Measurements from ENCODE around the gene PDS5B. TPM values are rescaled to one million over a fixed set of nuclear protein-coding genes. Genes with fewer than 3 reads are reported as not detected.

Gene PDS5B
- total and polyA plus RNA-seq, 2 experiments from 2014 or later, result 43.9 to 46.5 TPM

DNA sequence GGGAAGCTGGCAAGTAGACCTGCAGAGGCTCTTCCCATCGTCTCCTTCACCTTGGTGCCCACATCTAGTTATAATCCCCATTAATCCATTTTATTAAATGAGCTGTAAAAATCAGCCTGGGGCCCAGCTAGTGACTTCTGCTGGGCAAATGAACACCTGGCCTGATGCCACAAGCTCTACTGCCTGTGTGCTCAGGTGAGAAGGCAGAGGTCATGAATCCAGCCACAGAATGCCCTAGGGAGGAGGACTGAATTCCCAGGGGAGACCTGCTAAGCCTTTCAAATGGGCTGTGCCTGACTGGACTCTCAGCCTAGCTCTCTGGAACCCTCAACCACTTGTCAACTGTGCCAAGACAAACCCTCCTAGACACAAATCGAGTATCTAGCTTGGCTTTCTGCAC is 74.0 kb downstream of the PDS5B start:
- H3K36me3 Mint-ChIP-seq (ENCODE audit: low read depth), result peaks cover 25% of the 10 kb centered on the region
- Histone ChIP-seq H3K36me3 (ENCODE audit: insufficient read depth) (no peaks in the 10 kb centered on the region), H2AFZ (no peak overlapping the region), H3K27ac (ENCODE audit: low read depth) (no peak overlapping the region), H3F3A (replicated peaks; ENCODE audit: low read depth) (no peaks in the 10 kb centered on the region), H3K9me2 (ENCODE audit: insufficient read depth) (no peaks in the 10 kb centered on the region), H3K27me3 (ENCODE audit: insufficient read depth) (no peaks in the 10 kb centered on the region), H4K20me1 (replicated peaks; ENCODE audit: insufficient read depth) (no peaks in the 10 kb centered on the region), H3K79me2 (replicated peaks; ENCODE audit: insufficient read depth) (peaks cover 27% of the 10 kb centered on the region), H3K4me3 (no peak overlapping the region), H3K4me2 (no peak overlapping the region), H3K4me1 (ENCODE audit: insufficient read depth) (no peaks in the 10 kb centered on the region)
- DNase-seq (ENCODE audit: low spot score) (no peak), ATAC-seq (no peak)
- H3K4me1 Mint-ChIP-seq, result no peaks in the 10 kb centered on the region
- no peaks in the 10 kb centered on the region for H3K27me3 Mint-ChIP-seq (ENCODE audit: insufficient read depth, low read depth, poor library complexity)
- no peak overlapping the region for H3K4me3 Mint-ChIP-seq
- peaks cover 20% of the 10 kb centered on the region; the same call in 2 of the 3 replicates for H3K9me3 Mint-ChIP-seq
- H3K27ac Mint-ChIP-seq, result no peak overlapping the region
- TF ChIP-seq JUNB (IDR thresholded peaks at IDR 0.05; ENCODE audit: unreplicated experiment), result no peak
- TF ChIP-seq NANOG (IDR thresholded peaks at IDR 0.05; ENCODE audit: borderline replicate concordance), result no peak
- no peak for TF ChIP-seq POLR2AphosphoS5 (IDR thresholded peaks at IDR 0.05; ENCODE audit: low read depth)
- no peak for TF ChIP-seq ZNF114 (CRISPR knock-in tag; IDR thresholded peaks at IDR 0.05)
- TF ChIP-seq CREB1 (CRISPR knock-in tag; IDR thresholded peaks at IDR 0.05; ENCODE audit: low read depth), result no peak
- TF ChIP-seq ZNF331 (CRISPR knock-in tag; IDR thresholded peaks at IDR 0.05; ENCODE audit: low read depth), result no peak
- TF ChIP-seq, protein P1, sequence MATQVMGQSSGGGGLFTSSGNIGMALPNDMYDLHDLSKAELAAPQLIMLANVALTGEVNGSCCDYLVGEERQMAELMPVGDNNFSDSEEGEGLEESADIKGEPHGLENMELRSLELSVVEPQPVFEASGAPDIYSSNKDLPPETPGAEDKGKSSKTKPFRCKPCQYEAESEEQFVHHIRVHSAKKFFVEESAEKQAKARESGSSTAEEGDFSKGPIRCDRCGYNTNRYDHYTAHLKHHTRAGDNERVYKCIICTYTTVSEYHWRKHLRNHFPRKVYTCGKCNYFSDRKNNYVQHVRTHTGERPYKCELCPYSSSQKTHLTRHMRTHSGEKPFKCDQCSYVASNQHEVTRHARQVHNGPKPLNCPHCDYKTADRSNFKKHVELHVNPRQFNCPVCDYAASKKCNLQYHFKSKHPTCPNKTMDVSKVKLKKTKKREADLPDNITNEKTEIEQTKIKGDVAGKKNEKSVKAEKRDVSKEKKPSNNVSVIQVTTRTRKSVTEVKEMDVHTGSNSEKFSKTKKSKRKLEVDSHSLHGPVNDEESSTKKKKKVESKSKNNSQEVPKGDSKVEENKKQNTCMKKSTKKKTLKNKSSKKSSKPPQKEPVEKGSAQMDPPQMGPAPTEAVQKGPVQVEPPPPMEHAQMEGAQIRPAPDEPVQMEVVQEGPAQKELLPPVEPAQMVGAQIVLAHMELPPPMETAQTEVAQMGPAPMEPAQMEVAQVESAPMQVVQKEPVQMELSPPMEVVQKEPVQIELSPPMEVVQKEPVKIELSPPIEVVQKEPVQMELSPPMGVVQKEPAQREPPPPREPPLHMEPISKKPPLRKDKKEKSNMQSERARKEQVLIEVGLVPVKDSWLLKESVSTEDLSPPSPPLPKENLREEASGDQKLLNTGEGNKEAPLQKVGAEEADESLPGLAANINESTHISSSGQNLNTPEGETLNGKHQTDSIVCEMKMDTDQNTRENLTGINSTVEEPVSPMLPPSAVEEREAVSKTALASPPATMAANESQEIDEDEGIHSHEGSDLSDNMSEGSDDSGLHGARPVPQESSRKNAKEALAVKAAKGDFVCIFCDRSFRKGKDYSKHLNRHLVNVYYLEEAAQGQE (IDR thresholded peaks at IDR 0.05; ENCODE audit: unreplicated experiment), result no peak

- H3K27ac Mint-ChIP-seq, result no peak overlapping the region
- no peaks in the 10 kb centered on the region for H3K4me1 ChIP-seq (ENCODE audit: insufficient read depth)
- no peaks in the 10 kb centered on the region for H3F3A ChIP-seq (replicated peaks; ENCODE audit: low read depth)
- H3K79me2 ChIP-seq (replicated peaks; ENCODE audit: insufficient read depth), result peaks cover 13% of the 10 kb centered on the region
- H3K9me3 Mint-ChIP-seq, result peaks cover 9% of the 10 kb centered on the region; the same call in 2 of the 3 replicates
- no peaks in the 10 kb centered on the region for H3K27me3 ChIP-seq (ENCODE audit: insufficient read depth)
- ATAC-seq (no peak), DNase-seq (ENCODE audit: low spot score) (no peak)
- H3K4me3 ChIP-seq, result no peak overlapping the region
- H3K4me3 Mint-ChIP-seq, result no peak overlapping the region
- peaks cover 11% of the 10 kb centered on the region for H3K36me3 Mint-ChIP-seq (ENCODE audit: low read depth)
- no peak overlapping the region for H3K4me2 ChIP-seq
- no peak overlapping the region for H3K27ac ChIP-seq (ENCODE audit: low read depth)
- no peaks in the 10 kb centered on the region for H3K9me2 ChIP-seq (ENCODE audit: insufficient read depth)
- H3K36me3 ChIP-seq (ENCODE audit: insufficient read depth), result no peaks in the 10 kb centered on the region
- H3K4me1 Mint-ChIP-seq, result no peaks in the 10 kb centered on the region
- no peak overlapping the region for H2AFZ ChIP-seq
- H3K27me3 Mint-ChIP-seq (ENCODE audit: insufficient read depth, low read depth, poor library complexity), result no peaks in the 10 kb centered on the region
- no peaks in the 10 kb centered on the region for H4K20me1 ChIP-seq (replicated peaks; ENCODE audit: insufficient read depth)
- TF ChIP-seq, protein P2, sequence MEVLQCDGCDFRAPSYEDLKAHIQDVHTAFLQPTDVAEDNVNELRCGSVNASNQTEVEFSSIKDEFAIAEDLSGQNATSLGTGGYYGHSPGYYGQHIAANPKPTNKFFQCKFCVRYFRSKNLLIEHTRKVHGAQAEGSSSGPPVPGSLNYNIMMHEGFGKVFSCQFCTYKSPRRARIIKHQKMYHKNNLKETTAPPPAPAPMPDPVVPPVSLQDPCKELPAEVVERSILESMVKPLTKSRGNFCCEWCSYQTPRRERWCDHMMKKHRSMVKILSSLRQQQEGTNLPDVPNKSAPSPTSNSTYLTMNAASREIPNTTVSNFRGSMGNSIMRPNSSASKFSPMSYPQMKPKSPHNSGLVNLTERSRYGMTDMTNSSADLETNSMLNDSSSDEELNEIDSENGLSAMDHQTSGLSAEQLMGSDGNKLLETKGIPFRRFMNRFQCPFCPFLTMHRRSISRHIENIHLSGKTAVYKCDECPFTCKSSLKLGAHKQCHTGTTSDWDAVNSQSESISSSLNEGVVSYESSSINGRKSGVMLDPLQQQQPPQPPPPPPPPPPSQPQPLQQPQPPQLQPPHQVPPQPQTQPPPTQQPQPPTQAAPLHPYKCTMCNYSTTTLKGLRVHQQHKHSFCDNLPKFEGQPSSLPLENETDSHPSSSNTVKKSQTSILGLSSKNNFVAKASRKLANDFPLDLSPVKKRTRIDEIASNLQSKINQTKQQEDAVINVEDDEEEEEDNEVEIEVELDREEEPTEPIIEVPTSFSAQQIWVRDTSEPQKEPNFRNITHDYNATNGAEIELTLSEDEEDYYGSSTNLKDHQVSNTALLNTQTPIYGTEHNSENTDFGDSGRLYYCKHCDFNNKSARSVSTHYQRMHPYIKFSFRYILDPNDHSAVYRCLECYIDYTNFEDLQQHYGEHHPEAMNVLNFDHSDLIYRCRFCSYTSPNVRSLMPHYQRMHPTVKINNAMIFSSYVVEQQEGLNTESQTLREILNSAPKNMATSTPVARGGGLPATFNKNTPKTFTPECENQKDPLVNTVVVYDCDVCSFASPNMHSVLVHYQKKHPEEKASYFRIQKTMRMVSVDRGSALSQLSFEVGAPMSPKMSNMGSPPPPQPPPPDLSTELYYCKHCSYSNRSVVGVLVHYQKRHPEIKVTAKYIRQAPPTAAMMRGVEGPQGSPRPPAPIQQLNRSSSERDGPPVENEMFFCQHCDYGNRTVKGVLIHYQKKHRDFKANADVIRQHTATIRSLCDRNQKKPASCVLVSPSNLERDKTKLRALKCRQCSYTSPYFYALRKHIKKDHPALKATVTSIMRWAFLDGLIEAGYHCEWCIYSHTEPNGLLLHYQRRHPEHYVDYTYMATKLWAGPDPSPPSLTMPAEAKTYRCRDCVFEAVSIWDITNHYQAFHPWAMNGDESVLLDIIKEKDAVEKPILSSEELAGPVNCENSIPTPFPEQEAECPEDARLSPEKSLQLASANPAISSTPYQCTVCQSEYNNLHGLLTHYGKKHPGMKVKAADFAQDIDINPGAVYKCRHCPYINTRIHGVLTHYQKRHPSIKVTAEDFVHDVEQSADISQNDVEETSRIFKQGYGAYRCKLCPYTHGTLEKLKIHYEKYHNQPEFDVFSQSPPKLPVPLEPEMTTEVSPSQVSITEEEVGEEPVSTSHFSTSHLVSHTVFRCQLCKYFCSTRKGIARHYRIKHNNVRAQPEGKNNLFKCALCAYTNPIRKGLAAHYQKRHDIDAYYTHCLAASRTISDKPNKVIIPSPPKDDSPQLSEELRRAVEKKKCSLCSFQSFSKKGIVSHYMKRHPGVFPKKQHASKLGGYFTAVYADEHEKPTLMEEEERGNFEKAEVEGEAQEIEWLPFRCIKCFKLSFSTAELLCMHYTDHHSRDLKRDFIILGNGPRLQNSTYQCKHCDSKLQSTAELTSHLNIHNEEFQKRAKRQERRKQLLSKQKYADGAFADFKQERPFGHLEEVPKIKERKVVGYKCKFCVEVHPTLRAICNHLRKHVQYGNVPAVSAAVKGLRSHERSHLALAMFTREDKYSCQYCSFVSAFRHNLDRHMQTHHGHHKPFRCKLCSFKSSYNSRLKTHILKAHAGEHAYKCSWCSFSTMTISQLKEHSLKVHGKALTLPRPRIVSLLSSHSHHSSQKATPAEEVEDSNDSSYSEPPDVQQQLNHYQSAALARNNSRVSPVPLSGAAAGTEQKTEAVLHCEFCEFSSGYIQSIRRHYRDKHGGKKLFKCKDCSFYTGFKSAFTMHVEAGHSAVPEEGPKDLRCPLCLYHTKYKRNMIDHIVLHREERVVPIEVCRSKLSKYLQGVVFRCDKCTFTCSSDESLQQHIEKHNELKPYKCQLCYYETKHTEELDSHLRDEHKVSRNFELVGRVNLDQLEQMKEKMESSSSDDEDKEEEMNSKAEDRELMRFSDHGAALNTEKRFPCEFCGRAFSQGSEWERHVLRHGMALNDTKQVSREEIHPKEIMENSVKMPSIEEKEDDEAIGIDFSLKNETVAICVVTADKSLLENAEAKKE (CRISPR knock-in tag; IDR thresholded peaks at IDR 0.05), result no peak
- TF ChIP-seq ZNF114 (CRISPR knock-in tag; IDR thresholded peaks at IDR 0.05) (no peak), EZH2 (IDR thresholded peaks at IDR 0.05; ENCODE audit: low read depth, unreplicated experiment) (no peak), NANOG (IDR thresholded peaks at IDR 0.05; ENCODE audit: borderline replicate concordance) (no peak), JUNB (IDR thresholded peaks at IDR 0.05; ENCODE audit: unreplicated experiment) (no peak), CREB1 (CRISPR knock-in tag; IDR thresholded peaks at IDR 0.05; ENCODE audit: low read depth) (no peak), STAT1 (IDR thresholded peaks at IDR 0.05; ENCODE audit: unreplicated experiment) (no peak), POLR2AphosphoS5 (IDR thresholded peaks at IDR 0.05; ENCODE audit: low read depth) (no peak)
- TF ChIP-seq, protein P3, sequence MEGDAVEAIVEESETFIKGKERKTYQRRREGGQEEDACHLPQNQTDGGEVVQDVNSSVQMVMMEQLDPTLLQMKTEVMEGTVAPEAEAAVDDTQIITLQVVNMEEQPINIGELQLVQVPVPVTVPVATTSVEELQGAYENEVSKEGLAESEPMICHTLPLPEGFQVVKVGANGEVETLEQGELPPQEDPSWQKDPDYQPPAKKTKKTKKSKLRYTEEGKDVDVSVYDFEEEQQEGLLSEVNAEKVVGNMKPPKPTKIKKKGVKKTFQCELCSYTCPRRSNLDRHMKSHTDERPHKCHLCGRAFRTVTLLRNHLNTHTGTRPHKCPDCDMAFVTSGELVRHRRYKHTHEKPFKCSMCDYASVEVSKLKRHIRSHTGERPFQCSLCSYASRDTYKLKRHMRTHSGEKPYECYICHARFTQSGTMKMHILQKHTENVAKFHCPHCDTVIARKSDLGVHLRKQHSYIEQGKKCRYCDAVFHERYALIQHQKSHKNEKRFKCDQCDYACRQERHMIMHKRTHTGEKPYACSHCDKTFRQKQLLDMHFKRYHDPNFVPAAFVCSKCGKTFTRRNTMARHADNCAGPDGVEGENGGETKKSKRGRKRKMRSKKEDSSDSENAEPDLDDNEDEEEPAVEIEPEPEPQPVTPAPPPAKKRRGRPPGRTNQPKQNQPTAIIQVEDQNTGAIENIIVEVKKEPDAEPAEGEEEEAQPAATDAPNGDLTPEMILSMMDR (conservative IDR thresholded peaks at IDR 0.05; ENCODE audit: low read depth in 2 of 2), result no peak
These were observed 75.4 kb downstream of the PDS5B start for GRCh38 chr13:32661685-32662084.

Data from GM23338 (cell line).